Measurements from ENCODE around the gene FGF14.

FGF14 gene

DNA sequence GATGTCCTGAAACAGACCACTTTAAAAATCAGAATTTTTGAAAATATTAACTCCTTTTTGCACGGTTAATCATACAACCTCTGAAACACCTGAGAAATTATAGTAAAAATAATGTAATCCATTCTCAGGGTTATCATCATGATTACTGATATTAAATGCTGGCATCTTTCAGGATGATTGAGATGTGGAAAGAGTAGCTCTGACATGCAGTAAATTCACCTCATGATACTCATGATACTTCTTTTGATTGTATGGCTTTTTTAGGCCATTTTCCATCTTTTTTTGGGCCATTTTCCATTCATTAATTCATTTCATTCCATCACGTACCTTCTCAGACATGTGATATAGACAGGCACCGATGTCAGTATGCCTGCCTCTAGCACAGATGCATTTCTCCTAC lies 85.1 kb downstream of the FGF14 start:
- no peak for DNase-seq (ENCODE audit: low spot score)
- H3K27ac ChIP-seq = no peak overlapping the region
- no peak overlapping the region for H3K4me3 ChIP-seq
- TF ChIP-seq, protein P1, sequence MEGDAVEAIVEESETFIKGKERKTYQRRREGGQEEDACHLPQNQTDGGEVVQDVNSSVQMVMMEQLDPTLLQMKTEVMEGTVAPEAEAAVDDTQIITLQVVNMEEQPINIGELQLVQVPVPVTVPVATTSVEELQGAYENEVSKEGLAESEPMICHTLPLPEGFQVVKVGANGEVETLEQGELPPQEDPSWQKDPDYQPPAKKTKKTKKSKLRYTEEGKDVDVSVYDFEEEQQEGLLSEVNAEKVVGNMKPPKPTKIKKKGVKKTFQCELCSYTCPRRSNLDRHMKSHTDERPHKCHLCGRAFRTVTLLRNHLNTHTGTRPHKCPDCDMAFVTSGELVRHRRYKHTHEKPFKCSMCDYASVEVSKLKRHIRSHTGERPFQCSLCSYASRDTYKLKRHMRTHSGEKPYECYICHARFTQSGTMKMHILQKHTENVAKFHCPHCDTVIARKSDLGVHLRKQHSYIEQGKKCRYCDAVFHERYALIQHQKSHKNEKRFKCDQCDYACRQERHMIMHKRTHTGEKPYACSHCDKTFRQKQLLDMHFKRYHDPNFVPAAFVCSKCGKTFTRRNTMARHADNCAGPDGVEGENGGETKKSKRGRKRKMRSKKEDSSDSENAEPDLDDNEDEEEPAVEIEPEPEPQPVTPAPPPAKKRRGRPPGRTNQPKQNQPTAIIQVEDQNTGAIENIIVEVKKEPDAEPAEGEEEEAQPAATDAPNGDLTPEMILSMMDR (IDR thresholded peaks at IDR 0.05) = no peak

DNA sequence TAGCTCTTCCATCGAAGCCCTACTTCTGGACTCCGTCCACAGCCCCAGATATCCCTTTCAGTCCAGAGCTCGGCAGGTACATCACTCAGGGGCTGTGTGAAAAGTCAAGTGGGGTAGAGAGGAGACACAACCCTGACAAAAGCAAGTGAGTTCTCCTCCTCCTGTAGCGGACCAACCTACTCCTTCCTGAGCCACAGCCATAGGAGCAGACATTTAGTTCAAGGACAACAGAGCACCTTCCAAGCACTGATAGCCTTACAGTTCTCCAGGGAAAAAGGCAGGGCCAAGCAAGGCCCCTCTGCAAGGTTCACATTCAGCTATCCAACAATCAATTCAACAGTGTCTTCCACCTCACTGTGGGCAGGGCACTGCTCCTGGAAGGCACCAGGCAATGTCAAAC lies 89.0 kb downstream of the FGF14 start:
- Histone ChIP-seq H3K4me3 (peak overlapping the region; percentile 52), H3K27ac (peak overlapping the region in 1 of 2 donors; percentile 54)
- TF ChIP-seq, protein P1 (IDR thresholded peaks at IDR 0.05) = no peak
- no peak for DNase-seq (ENCODE audit: low spot score)

DNA sequence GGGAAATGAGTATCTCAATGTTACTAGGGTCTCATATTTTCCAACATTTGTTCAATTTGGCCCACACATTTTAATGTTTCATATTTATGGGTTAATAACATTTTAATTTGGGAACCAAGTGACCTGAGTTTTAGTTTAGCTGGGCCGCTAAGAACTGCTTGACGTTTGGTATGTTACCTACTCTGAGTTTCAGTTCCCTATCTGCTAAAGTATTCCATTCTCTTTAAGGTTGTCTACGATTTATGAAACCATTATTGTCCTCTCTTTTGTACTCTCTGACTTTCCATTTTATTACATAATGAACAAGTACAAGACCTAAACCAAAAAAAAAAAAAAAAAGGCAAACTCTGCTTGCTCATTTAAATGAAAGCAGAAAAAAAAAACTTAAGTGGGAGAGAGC lies 89.9 kb downstream of the FGF14 start:
- TF ChIP-seq, protein P1 (IDR thresholded peaks at IDR 0.05) = no peak
- no peak overlapping the region for H3K27ac ChIP-seq
- H3K4me3 ChIP-seq = no peak overlapping the region
- no peak for DNase-seq (ENCODE audit: low spot score)

DNA sequence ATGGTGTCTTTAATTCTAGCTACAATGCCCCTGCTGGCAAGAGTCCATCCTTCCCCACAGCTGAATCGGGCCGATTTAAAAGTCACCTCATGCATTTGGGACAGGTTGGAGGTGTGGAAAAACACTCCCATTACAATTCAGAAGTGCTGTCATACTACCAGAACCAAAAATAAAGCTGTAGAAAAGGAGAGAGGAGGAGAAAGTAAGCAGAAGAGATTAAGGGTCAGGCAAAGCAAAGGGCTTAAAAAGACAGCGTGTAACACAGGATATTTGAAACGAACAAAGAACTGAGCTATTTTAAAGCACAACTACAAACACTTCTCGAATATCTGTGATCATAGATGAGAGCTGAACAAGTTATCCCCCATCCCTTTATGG lies 90.4 kb downstream of the FGF14 start:
- Histone ChIP-seq H3K4me3 (no peak overlapping the region), H3K27ac (peak overlapping the region in 1 of 2 donors; percentile 39)
- no peak for DNase-seq (ENCODE audit: low spot score)
- TF ChIP-seq, protein P1 (IDR thresholded peaks at IDR 0.05) = no peak

DNA sequence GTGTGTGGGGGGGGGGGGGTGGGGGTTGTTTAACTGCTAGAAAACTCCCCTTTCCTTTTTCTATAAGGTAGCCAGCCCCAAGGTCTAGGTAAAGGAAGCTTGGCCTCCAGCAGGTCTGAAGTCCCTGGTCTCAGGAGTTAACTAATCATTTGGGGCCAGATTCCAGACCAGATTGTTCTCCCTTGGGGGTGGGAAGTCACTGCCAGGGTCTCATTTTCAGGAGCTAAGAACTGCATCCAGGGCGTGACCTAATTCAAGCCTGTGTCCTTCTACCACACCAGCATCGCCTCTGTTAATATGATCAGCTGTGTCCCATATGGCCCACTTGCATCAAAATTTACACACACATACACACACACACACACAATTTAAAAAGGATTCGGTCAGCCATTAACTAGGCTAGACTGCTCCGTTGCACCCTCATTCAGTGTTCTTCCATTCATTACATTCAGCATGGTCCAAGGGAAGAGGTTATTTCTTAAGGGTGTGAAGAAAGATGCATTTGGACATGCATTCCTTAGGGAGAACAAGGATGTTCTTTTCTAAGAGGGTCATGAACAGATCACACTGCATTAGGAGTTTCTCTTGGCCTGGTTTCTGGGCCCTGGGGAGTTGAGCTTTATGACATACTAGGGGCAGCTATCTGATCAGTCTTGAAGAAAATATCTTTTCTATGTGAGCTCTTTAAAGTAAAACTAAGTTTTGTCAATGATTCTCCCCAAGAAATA lies 91.0 kb downstream of the FGF14 start:
- TF ChIP-seq, protein P1 (IDR thresholded peaks at IDR 0.05) = no peak
- no peak overlapping the region for H3K4me3 ChIP-seq
- peak overlapping the region in 1 of 2 donors; percentile 60 for H3K27ac ChIP-seq
- no peak for DNase-seq (ENCODE audit: low spot score)

DNA sequence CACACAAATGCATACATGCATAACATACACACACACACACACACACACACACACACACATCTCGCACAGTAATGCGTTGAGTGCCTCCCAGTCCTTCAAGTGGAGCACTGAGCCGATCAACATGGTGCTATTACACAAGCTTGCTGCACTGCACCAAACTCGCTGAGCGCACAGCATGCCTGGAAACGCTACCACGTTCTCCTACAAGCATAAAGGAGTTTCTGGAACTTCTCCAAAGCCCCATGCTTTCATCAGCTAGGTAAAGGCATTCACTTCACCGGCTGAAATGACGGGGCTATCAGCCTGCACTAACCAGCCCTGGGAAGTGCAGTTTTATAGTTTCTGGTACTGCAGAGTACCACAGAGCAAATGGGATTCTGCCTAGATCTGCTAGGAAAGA lies 92.7 kb downstream of the FGF14 start:
- DNase-seq (ENCODE audit: low spot score) = no peak
- Histone ChIP-seq H3K4me3 (no peak overlapping the region), H3K27ac (no peak overlapping the region)
- TF ChIP-seq, protein P1 (IDR thresholded peaks at IDR 0.05) = no peak

DNA sequence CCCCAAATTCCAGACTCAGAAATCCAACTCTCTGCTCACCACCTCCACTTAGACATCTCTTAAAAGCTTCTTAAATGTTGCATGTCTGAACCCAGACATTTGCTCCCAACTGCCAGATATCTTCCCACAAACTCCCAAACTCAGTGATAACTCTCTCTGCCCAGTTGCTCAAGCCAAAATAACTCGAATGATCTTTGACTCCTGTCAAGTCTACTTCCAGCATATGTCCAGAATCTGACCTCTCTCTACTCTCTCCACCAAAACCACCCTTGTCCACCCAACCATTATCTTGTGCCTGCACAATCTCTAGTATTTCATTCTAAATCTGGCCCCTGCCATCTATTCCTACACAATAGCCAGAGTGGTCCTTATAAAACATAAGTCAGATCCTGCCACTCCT lies 99.3 kb downstream of the FGF14 start:
- no peak for DNase-seq (ENCODE audit: low spot score)
- H3K4me3 ChIP-seq = no peak overlapping the region
- no peak overlapping the region for H3K27ac ChIP-seq
- TF ChIP-seq, protein P1 (IDR thresholded peaks at IDR 0.05) = no peak

All from coronary artery (tissue), 2 donors.